H9 (cell line): ENCODE results near the gene HCFC2. TPM values are rescaled to one million over a fixed set of nuclear protein-coding genes. Genes with fewer than 3 reads are reported as not detected.

Experiments
- DNase-seq: peaks from one replicate; pipeline ENCODE4 v3.0.0-alpha.2; 2017
- H2AFZ ChIP-seq: one replicate; pipeline ENCODE4 v1.6.1; 2013; ENCODE audit warnings: mild to moderate bottlenecking, low read length, control low read depth, moderate library complexity
- H2AK5ac ChIP-seq: 2 replicates; pipeline ENCODE4 v1.6.1; 2013; ENCODE audit warnings: low read length, control low read depth, mixed read lengths; ENCODE audit not compliant: insufficient read length
- H2BK120ac ChIP-seq: one replicate; pipeline ENCODE4 v1.6.1; 2013; ENCODE audit warnings: low read depth, mild to moderate bottlenecking, low read length, control low read depth, inconsistent platforms; ENCODE audit not compliant: poor library complexity, severe bottlenecking
- H2BK12ac ChIP-seq: 2 replicates; pipeline ENCODE4 v1.6.1; 2013; ENCODE audit warnings: low read length, control low read depth, mixed read lengths, low read depth; ENCODE audit not compliant: insufficient read length
- H2BK15ac ChIP-seq: 2 replicates; pipeline ENCODE4 v1.6.1; 2013; ENCODE audit warnings: low read depth, low read length, control low read depth
- H2BK20ac ChIP-seq: one replicate; pipeline ENCODE4 v1.6.1; 2013; ENCODE audit warnings: low read depth, mild to moderate bottlenecking, low read length, control low read depth, inconsistent platforms; ENCODE audit not compliant: poor library complexity, severe bottlenecking
- H2BK5ac ChIP-seq: 2 replicates; pipeline ENCODE4 v1.6.1; 2013; ENCODE audit warnings: low read length, control low read depth, mixed read lengths; ENCODE audit not compliant: insufficient read length
- H3K14ac ChIP-seq: 2 replicates; pipeline ENCODE4 v1.6.1; 2013; ENCODE audit warnings: low read length, control low read depth; ENCODE audit not compliant: insufficient read depth
- H3K18ac ChIP-seq: 2 replicates; pipeline ENCODE4 v1.6.1; 2013; ENCODE audit warnings: low read depth, mild to moderate bottlenecking, mixed read lengths, low read length, control low read depth; ENCODE audit not compliant: insufficient read length
- H3K23ac ChIP-seq: 2 replicates; pipeline ENCODE4 v1.6.1; 2013; ENCODE audit warnings: low read length, control low read depth, mixed read lengths, low read depth; ENCODE audit not compliant: insufficient read length
- H3K23me2 ChIP-seq: 2 replicates; pipeline ENCODE4 v1.6.1; 2013; ENCODE audit warnings: low read depth, mild to moderate bottlenecking, mixed read lengths, low read length, control low read depth; ENCODE audit not compliant: insufficient read length, poor library complexity, severe bottlenecking
- H3K27ac ChIP-seq: 2 replicates; pipeline ENCODE4 v1.5.1; 2013; ENCODE audit warnings: low read length, control low read depth, mixed read lengths, low read depth; ENCODE audit not compliant: insufficient read length
- H3K27me3 ChIP-seq: 2 replicates; pipeline ENCODE4 v1.6.1; 2013; ENCODE audit warnings: low read length, control low read depth, inconsistent platforms; ENCODE audit not compliant: insufficient read depth
- H3K4ac ChIP-seq: 2 replicates; pipeline ENCODE4 v1.6.1; 2013; ENCODE audit warnings: low read depth, mild to moderate bottlenecking, control low read depth, inconsistent platforms, low read length, moderate library complexity
- H3K4me1 ChIP-seq: 2 replicates; pipeline ENCODE4 v1.6.1; 2013; ENCODE audit warnings: low read length, control low read depth, inconsistent platforms; ENCODE audit not compliant: insufficient read depth
- H3K4me2 ChIP-seq: 2 replicates; pipeline ENCODE4 v1.6.1; 2013; ENCODE audit warnings: low read length, control low read depth, mixed read lengths; ENCODE audit not compliant: insufficient read length, insufficient read depth
- H3K56ac ChIP-seq: 2 replicates; pipeline ENCODE4 v1.6.1; 2013; ENCODE audit warnings: low read depth, mild to moderate bottlenecking, mixed read lengths, low read length, control low read depth; ENCODE audit not compliant: insufficient read length
- H3K79me1 ChIP-seq: 2 replicates; pipeline ENCODE4 v1.6.1; 2013; ENCODE audit warnings: low read depth, mild to moderate bottlenecking, moderate library complexity, low read length, control low read depth, inconsistent platforms; ENCODE audit not compliant: insufficient read depth, poor library complexity, severe bottlenecking
- H3K79me2 ChIP-seq: 2 replicates; pipeline ENCODE4 v1.6.1; 2013; ENCODE audit warnings: low read length, control low read depth, inconsistent platforms; ENCODE audit not compliant: insufficient read depth
- H3K9ac ChIP-seq: 2 replicates; pipeline ENCODE4 v1.6.1; 2013; ENCODE audit warnings: low read length, control low read depth, mixed read lengths; ENCODE audit not compliant: insufficient read length; ENCODE audit errors: extremely low read depth
- H3K9me3 ChIP-seq: one replicate; pipeline ENCODE4 v1.6.1; 2013; ENCODE audit warnings: low read depth, low read length, inconsistent platforms; ENCODE audit not compliant: control insufficient read depth
- H3T11ph ChIP-seq: one replicate; pipeline ENCODE4 v1.6.1; 2013; ENCODE audit warnings: mild to moderate bottlenecking, low read length, control low read depth, inconsistent platforms
- H4K20me1 ChIP-seq: one replicate; pipeline ENCODE4 v1.6.1; 2013; ENCODE audit not compliant: control insufficient read depth, insufficient read length, insufficient read depth
- H4K5ac ChIP-seq: 2 replicates; pipeline ENCODE4 v1.6.1; 2013; ENCODE audit warnings: low read depth, mild to moderate bottlenecking, mixed read lengths, low read length, control low read depth; ENCODE audit not compliant: insufficient read length
- H4K8ac ChIP-seq: replicated peaks from 2 replicates; pipeline ENCODE4 v1.6.1; 2013; ENCODE audit warnings: low read length, control low read depth, mixed read lengths, low read depth; ENCODE audit not compliant: insufficient read length
- H4K91ac ChIP-seq: 2 replicates; pipeline ENCODE4 v1.6.1; 2013; ENCODE audit warnings: low read depth, mild to moderate bottlenecking, moderate library complexity, mixed read lengths, low read length, control low read depth; ENCODE audit not compliant: insufficient read length
- H3K27ac Mint-ChIP-seq, 3 experiments: 2 replicates in 2 of 3; 3 replicates in 1 of 3; pipeline ENCODE4 v1.8.0; 2020 to 2021; ENCODE audit warnings: mixed read lengths in 3 of 3, mild to moderate bottlenecking in 1 of 3, moderate library complexity in 1 of 3
- H3K27me3 Mint-ChIP-seq: 2 replicates; pipeline ENCODE4 v1.8.0; 2021; ENCODE audit warnings: low read depth, mild to moderate bottlenecking, moderate library complexity, mixed read lengths
- H3K36me3 Mint-ChIP-seq, 3 experiments: 2 replicates in 2 of 3; 3 replicates in 1 of 3; pipeline ENCODE4 v1.8.0; 2020 to 2021; ENCODE audit warnings: low read depth in 3 of 3, mixed read lengths in 3 of 3; ENCODE audit not compliant: insufficient read depth in 1 of 3
- H3K4me1 Mint-ChIP-seq, 2 experiments: 2 replicates each; pipeline ENCODE4 v1.8.0; 2020; ENCODE audit warnings: mixed read lengths in 2 of 2
- H3K4me3 Mint-ChIP-seq, 2 experiments: 2 replicates in 1 of 2; 3 replicates in 1 of 2; pipeline ENCODE4 v1.8.0; 2020 to 2021; ENCODE audit warnings: mild to moderate bottlenecking in 2 of 2, mixed read lengths in 2 of 2, moderate library complexity in 1 of 2
- H3K9me3 Mint-ChIP-seq, 2 experiments: 2 replicates in 1 of 2; 3 replicates in 1 of 2; pipeline ENCODE4 v1.8.0; 2020; ENCODE audit warnings: mild to moderate bottlenecking in 2 of 2, mixed read lengths in 2 of 2, moderate library complexity in 1 of 2
- CTCF ChIP-seq: fragments of 200-600 bp; sonication (generic); conservative IDR thresholded peaks from 3 replicates; pipeline ENCODE4 v1.8.0; 2021; ENCODE audit warnings: antibody characterized with exemption, mild to moderate bottlenecking
- WGBS: extraction: QIAGEN DNeasy Blood & Tissue Kit; methylation state at CpG from one replicate; pipeline ENCODE4 v1.1.7; 2013; ENCODE audit warnings: missing lambda C conversion rate, low lambda C conversion rate, mixed read lengths; ENCODE audit not compliant: insufficient read length; ENCODE audit errors: extremely low coverage; 5-methylcytosine and 5-hydroxymethylcytosine counted together
- total RNA-seq: library from RNA; stranded (reverse); gene quantifications from 2 replicates; pipeline ENCODE4 v1.2.1, GENCODE V29; 2021

HCFC2 gene
- total RNA-seq, 1 experiment from 2014 or later, result 1.9 TPM

- no peak overlapping the region for H3K9ac ChIP-seq
- no CpG with 5 or more reads among the region's 6 CpGs for WGBS
- no peak overlapping the region for H3K27ac ChIP-seq
- no peaks in the 10 kb centered on the region for H3K27me3 ChIP-seq
- H3K4me1 ChIP-seq, result peaks cover 4% of the 10 kb centered on the region; the same call in 1 of the 2 replicates
- Mint-ChIP-seq H3K27ac (no peak overlapping the region), H3K4me1 (peaks cover 10 to 13% of the 10 kb centered on the region in 2 experiments), H3K36me3 (no peaks in the 10 kb centered on the region; a peak in 1 of 7 replicates), H3K27me3 (no peaks in the 10 kb centered on the region), H3K4me3 (no peak overlapping the region), H3K9me3 (no peaks in the 10 kb centered on the region)
- no peak overlapping the region for H4K5ac ChIP-seq
- H2BK15ac ChIP-seq, result no peak overlapping the region
- DNase-seq, result peak; percentile 82
- no peak overlapping the region for H3K18ac ChIP-seq
- H3K23ac ChIP-seq, result no peak overlapping the region
- no peak overlapping the region for H2AFZ ChIP-seq
- H3K4me2 ChIP-seq, result no peak overlapping the region
- H2BK12ac ChIP-seq, result no peak overlapping the region
- H3K56ac ChIP-seq, result no peak overlapping the region
- no peaks in the 10 kb centered on the region for H4K20me1 ChIP-seq
- H4K91ac ChIP-seq, result no peak overlapping the region
- H2BK5ac ChIP-seq, result no peak overlapping the region
- H2BK120ac ChIP-seq, result no peak overlapping the region
- no peaks in the 10 kb centered on the region for H3K79me1 ChIP-seq
- H3K14ac ChIP-seq, result no peak overlapping the region
- no peak overlapping the region for H3K4ac ChIP-seq
- no peaks in the 10 kb centered on the region for H3K79me2 ChIP-seq
- no peak overlapping the region for H2AK5ac ChIP-seq
- H3K23me2 ChIP-seq, result no peaks in the 10 kb centered on the region
- H2BK20ac ChIP-seq, result no peak overlapping the region
- H3T11ph ChIP-seq, result no peak overlapping the region
- no peak overlapping the region for H4K8ac ChIP-seq
- no peaks in the 10 kb centered on the region for H3K9me3 ChIP-seq
- peak; percentile 89 for TF ChIP-seq CTCF
Observed at GRCh38 chr12:104108755-104109445, 44.6 kb downstream of the HCFC2 start.
